Stomach (tissue), 9 donors: ENCODE results near the gene CCDC127. TPM values are rescaled to one million over a fixed set of nuclear protein-coding genes. Genes with fewer than 3 reads are reported as not detected.
A peak's percentile ranks its signal among the peaks of the same experiment; 100 is the strongest.
"Not testable (repeated sequence)": the region's sequence is repeated elsewhere in the genome, so short reads cannot be mapped to it uniquely, and the experiment has no call there.

ENCODE experiments used
- DNase-seq, 2 donors: peaks; one replicate each; pipeline versions ENCODE4 v3.0.0 to v3.0.0-alpha.2; 2013 to 2019
- H3K27ac ChIP-seq, 5 donors: fragments of 200-600 bp in 4 of 5; sonication (generic) in 4 of 5; one replicate each; pipeline ENCODE4 v1.5.1; 2013 to 2019; ENCODE audit warnings: mild to moderate bottlenecking in 1 of 5, moderate library complexity in 1 of 5
- H3K27me3 ChIP-seq, 3 donors: fragments of 200-600 bp; sonication (generic); one replicate each; pipeline ENCODE4 v1.5.1; 2017 to 2019; ENCODE audit warnings: mixed run types in 1 of 3
- H3K36me3 ChIP-seq, 4 donors: fragments of 200-600 bp; sonication (generic); 1 replicate in 3 of 4; 2 replicates in 1 of 4; pipeline ENCODE4 v1.5.1; 2016 to 2019
- H3K4me1 ChIP-seq, 4 donors: fragments of 200-600 bp; sonication (generic); one replicate each; pipeline ENCODE4 v1.5.1; 2016 to 2019
- H3K4me3 ChIP-seq, 4 donors: fragments of 200-600 bp; sonication (generic) in 3 of 4; one replicate each; pipeline ENCODE4 v1.5.1; 2016 to 2019; ENCODE audit warnings: mild to moderate bottlenecking in 1 of 4
- H3K9me3 ChIP-seq, 4 donors: fragments of 200-600 bp; sonication (generic); one replicate each; pipeline ENCODE4 v1.5.1; 2016 to 2019
- CTCF ChIP-seq, 7 experiments: fragments of 450-650 bp in 4 of 7; fragments of 200-600 bp in 3 of 7; sonication (generic) in 3 of 7; IDR thresholded peaks; one replicate each; pipeline ENCODE4 v1.5.1; 2016 to 2019; ENCODE audit warnings: antibody characterized with exemption in 7 of 7, control low read depth in 2 of 7, mild to moderate bottlenecking in 1 of 7
- EP300 ChIP-seq: sonication (generic); formaldehyde crosslinking; IDR thresholded peaks from one replicate; pipeline ENCODE4 v1.6.1; 2017; ENCODE audit warnings: antibody characterized with exemption
- POLR2A ChIP-seq, 4 donors: fragments of 450-650 bp; IDR thresholded peaks; one replicate each; pipeline ENCODE4 v1.6.1; 2016; ENCODE audit warnings: antibody characterized with exemption in 4 of 4, control low read depth in 2 of 4, mild to moderate bottlenecking in 1 of 4, moderate library complexity in 1 of 4
- POLR2AphosphoS5 ChIP-seq, 3 donors: sonication (generic); formaldehyde crosslinking; IDR thresholded peaks; one replicate each; pipeline ENCODE4 v1.6.1; 2016; ENCODE audit warnings: antibody characterized with exemption in 3 of 3
- WGBS, 5 donors: extraction: QIAGEN DNeasy Blood & Tissue Kit in 3 of 5; methylation state at CpG; one replicate each; pipeline versions ENCODE4 v1.1.5 to v1.1.7; 2013 to 2018; 5-methylcytosine and 5-hydroxymethylcytosine counted together
- intact Hi-C: fragments of 100-400 bp; cut with DNase I; formaldehyde crosslinking; loops from one replicate; pipeline ENCODE4 v1.15.1; 2023; ENCODE audit warnings: low total_unique reads
- polyA plus RNA-seq, 3 donors: library from polyadenylated mRNA; stranded (reverse); fragments of 200-250 nt; gene quantifications; one replicate each; pipeline ENCODE4 v1.2.3, GENCODE V29; 2013
- total RNA-seq, 5 donors: library from RNA; depleted of rRNA; stranded (reverse); fragments of >200 nt; gene quantifications; one replicate each; pipeline versions ENCODE4 v1.1.0 to v1.2.3, GENCODE V29; 2014 to 2016
- donor health status: healthy with polysubstance abuse.
- donor health status: Bipolar disorder and iron deficiency.
- donor health status: healthy.

Gene CCDC127
- total and polyA plus RNA-seq, 8 donors, result 1.2 to 8.5 (median 1.8) TPM

- intact Hi-C loops, result no loop called here
- H3K27ac ChIP-seq, result peak overlapping the region in 1 of 5 donors; percentile 56
- H3K36me3 ChIP-seq, result peaks cover 60 to 97% (median 96%) of the 10 kb centered on the region in 4 donors
- H3K9me3 ChIP-seq, result no peaks in the 10 kb centered on the region
- TF ChIP-seq POLR2AphosphoS5 (IDR thresholded peaks at IDR 0.05) (no peak), CTCF (IDR thresholded peaks at IDR 0.05) (no peak), EP300 (no peak), POLR2A (IDR thresholded peaks at IDR 0.05) (no peak)
- no peaks in the 10 kb centered on the region for H3K27me3 ChIP-seq
- 54 to 85% (median 75%) methylated on average over 10 of the region's 10 CpGs for WGBS, 5 donors
- no peak for DNase-seq
- H3K4me3 ChIP-seq, result no peak overlapping the region
- no peaks in the 10 kb centered on the region for H3K4me1 ChIP-seq
Observed at GRCh38 chr5:252546-252945, 34.6 kb upstream of the CCDC127 start.

- H3K9me3 ChIP-seq, H3K4me3 ChIP-seq, H3K27me3 ChIP-seq, intact Hi-C loops, DNase-seq, H3K4me1 ChIP-seq: not testable (repeated sequence)
- H3K27ac ChIP-seq, result peak overlapping the region in 1 of 5 donors; percentile 56
- 63 to 81% (median 77%) methylated on average over 11 of the region's 11 CpGs for WGBS, 5 donors
- H3K36me3 ChIP-seq, result peaks cover 57 to 97% (median 94%) of the 10 kb centered on the region in 4 donors
Observed at GRCh38 chr5:251975-252374, 34.0 kb upstream of the CCDC127 start.

GRCh38 chr5:251538-251937, 33.6 kb upstream of the CCDC127 start:
- WGBS, 5 donors, result 66 to 82% (median 78%) methylated on average over 8 of the region's 8 CpGs
- H3K27ac ChIP-seq, result peak overlapping the region in 1 of 5 donors; percentile 56
- H3K4me1 ChIP-seq, H3K27me3 ChIP-seq, intact Hi-C loops, H3K9me3 ChIP-seq, DNase-seq, H3K4me3 ChIP-seq: not testable (repeated sequence)
- H3K36me3 ChIP-seq, result peaks cover 53 to 97% (median 93%) of the 10 kb centered on the region in 4 donors

- H3K4me3 ChIP-seq, H3K27ac ChIP-seq, intact Hi-C loops, DNase-seq, H3K4me1 ChIP-seq, H3K27me3 ChIP-seq, H3K9me3 ChIP-seq: not testable (repeated sequence)
- WGBS, 5 donors, result 92 to 97% (median 96%) methylated on average over 8 to 10 of the region's 12 CpGs
- peaks cover 48 to 97% (median 93%) of the 10 kb centered on the region in 4 donors for H3K36me3 ChIP-seq
Observed at GRCh38 chr5:251016-251415, 33.1 kb upstream of the CCDC127 start.

- intact Hi-C loops, H3K4me1 ChIP-seq, H3K4me3 ChIP-seq, H3K9me3 ChIP-seq, DNase-seq, H3K27ac ChIP-seq, H3K27me3 ChIP-seq: not testable (repeated sequence)
- 76 to 94% (median 85%) methylated on average over 3 to 9 of the region's 9 CpGs for WGBS, 5 donors
- H3K36me3 ChIP-seq, result peaks cover 44 to 97% (median 93%) of the 10 kb centered on the region in 4 donors
Observed at GRCh38 chr5:250396-250795, 32.4 kb upstream of the CCDC127 start.

GRCh38 chr5:245717-246116, 27.8 kb upstream of the CCDC127 start:
- 89 to 97% (median 96%) methylated on average over 5 of the region's 5 CpGs for WGBS, 5 donors
- H3K4me1 ChIP-seq, H3K9me3 ChIP-seq, DNase-seq, intact Hi-C loops, H3K27ac ChIP-seq, H3K4me3 ChIP-seq, H3K27me3 ChIP-seq: not testable (repeated sequence)
- peaks cover 57 to 100% (median 96%) of the 10 kb centered on the region in 4 donors for H3K36me3 ChIP-seq

- H3K27ac ChIP-seq, H3K4me3 ChIP-seq, DNase-seq, H3K4me1 ChIP-seq, intact Hi-C loops, H3K9me3 ChIP-seq, H3K27me3 ChIP-seq: not testable (repeated sequence)
- peaks cover 57 to 100% (median 96%) of the 10 kb centered on the region in 4 donors for H3K36me3 ChIP-seq
- 75 to 88% (median 81%) methylated on average over 12 of the region's 12 CpGs for WGBS, 5 donors
Observed at GRCh38 chr5:243683-244367, 25.9 kb upstream of the CCDC127 start.

GRCh38 chr5:241045-241669, 23.2 kb upstream of the CCDC127 start:
- peaks cover 55 to 98% (median 96%) of the 10 kb centered on the region in 4 donors for H3K36me3 ChIP-seq
- intact Hi-C loops, DNase-seq, H3K9me3 ChIP-seq, H3K27ac ChIP-seq, H3K27me3 ChIP-seq, H3K4me3 ChIP-seq, H3K4me1 ChIP-seq: not testable (repeated sequence)
- WGBS, 5 donors, result 91 to 96% (median 95%) methylated on average over 11 to 13 of the region's 13 CpGs

GRCh38 chr5:240550-240949, 22.6 kb upstream of the CCDC127 start:
- H3K27me3 ChIP-seq, DNase-seq, H3K4me1 ChIP-seq, H3K4me3 ChIP-seq, H3K9me3 ChIP-seq, H3K27ac ChIP-seq, intact Hi-C loops: not testable (repeated sequence)
- peaks cover 59 to 98% (median 96%) of the 10 kb centered on the region in 4 donors for H3K36me3 ChIP-seq
- WGBS, 5 donors, result 96 to 99% (median 98%) methylated on average over 7 of the region's 7 CpGs

GRCh38 chr5:237931-238330, 20.0 kb upstream of the CCDC127 start:
- peaks cover 73 to 98% (median 97%) of the 10 kb centered on the region in 4 donors for H3K36me3 ChIP-seq
- DNase-seq, H3K9me3 ChIP-seq, H3K27me3 ChIP-seq, H3K27ac ChIP-seq, intact Hi-C loops, H3K4me3 ChIP-seq, H3K4me1 ChIP-seq: not testable (repeated sequence)
- WGBS, 5 donors, result 95 to 98% (median 96%) methylated on average over 7 to 8 of the region's 8 CpGs
